ENCODE results near the gene LRP1B.

Gene LRP1B

DNA sequence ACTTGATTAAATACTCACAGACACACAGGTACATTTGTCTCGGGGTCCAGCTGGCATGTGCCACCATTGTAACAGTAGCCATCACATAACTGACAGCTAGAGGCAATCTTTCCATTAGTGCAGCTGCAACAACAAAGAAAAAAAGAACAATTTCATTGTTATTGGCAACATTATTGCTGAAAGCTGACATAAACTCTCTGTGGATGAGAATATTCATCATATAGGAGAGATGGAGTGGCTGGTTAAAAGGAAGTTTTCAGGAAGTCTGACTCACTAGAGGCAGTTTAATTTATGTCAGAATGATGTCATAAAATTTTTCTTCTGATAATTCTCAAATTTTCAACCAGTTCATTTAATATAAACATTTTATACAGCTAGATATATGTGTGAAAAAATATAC, 1860.6 kb downstream of the LRP1B start:
- TF ChIP-seq, protein P1, sequence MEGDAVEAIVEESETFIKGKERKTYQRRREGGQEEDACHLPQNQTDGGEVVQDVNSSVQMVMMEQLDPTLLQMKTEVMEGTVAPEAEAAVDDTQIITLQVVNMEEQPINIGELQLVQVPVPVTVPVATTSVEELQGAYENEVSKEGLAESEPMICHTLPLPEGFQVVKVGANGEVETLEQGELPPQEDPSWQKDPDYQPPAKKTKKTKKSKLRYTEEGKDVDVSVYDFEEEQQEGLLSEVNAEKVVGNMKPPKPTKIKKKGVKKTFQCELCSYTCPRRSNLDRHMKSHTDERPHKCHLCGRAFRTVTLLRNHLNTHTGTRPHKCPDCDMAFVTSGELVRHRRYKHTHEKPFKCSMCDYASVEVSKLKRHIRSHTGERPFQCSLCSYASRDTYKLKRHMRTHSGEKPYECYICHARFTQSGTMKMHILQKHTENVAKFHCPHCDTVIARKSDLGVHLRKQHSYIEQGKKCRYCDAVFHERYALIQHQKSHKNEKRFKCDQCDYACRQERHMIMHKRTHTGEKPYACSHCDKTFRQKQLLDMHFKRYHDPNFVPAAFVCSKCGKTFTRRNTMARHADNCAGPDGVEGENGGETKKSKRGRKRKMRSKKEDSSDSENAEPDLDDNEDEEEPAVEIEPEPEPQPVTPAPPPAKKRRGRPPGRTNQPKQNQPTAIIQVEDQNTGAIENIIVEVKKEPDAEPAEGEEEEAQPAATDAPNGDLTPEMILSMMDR (conservative IDR thresholded peaks at IDR 0.05): no peak
- H3K27ac ChIP-seq: no peak overlapping the region

DNA sequence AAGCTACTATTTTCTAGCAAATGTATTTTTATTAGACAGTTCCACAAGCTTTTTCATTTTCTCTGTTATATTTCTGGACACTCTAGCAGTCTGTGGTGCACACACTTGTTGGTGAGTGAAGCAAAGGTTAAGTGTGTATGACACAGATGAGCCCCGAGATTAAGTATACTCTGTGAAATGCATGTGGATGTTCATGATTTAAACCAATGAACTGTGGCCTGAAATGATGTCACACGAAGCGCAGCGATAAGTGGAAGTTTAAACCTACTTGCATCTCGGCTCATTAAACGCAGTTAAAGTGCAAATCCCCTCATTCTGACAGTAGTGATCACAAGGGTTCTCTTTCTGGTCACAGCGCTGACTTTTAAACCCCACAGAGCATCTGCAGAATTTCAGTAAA, 1861.8 kb downstream of the LRP1B start:
- TF ChIP-seq, protein P1 (conservative IDR thresholded peaks at IDR 0.05): no peak
- H3K27ac ChIP-seq: no peak overlapping the region

DNA sequence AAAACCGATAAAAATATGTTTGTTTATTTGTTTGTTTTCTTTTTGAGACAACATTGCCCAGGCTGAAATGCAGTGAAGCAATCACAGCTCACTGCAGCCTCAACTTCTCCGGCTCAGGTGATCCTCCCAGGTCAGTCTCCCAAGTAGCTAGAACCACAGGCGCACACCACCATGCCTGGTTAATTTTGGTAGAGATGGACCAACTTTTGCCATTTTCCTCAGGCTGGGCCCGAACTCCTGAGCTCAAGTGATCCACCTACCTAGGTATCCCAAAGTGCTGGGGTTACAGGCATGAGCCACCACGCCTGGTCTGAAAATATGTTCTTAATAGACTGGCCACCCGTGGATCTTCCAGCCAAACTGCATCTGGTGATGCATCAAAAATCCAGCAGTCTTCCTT, 1867.9 kb downstream of the LRP1B start:
- H3K27ac ChIP-seq: no peak overlapping the region
- TF ChIP-seq, protein P1 (conservative IDR thresholded peaks at IDR 0.05): no peak

DNA sequence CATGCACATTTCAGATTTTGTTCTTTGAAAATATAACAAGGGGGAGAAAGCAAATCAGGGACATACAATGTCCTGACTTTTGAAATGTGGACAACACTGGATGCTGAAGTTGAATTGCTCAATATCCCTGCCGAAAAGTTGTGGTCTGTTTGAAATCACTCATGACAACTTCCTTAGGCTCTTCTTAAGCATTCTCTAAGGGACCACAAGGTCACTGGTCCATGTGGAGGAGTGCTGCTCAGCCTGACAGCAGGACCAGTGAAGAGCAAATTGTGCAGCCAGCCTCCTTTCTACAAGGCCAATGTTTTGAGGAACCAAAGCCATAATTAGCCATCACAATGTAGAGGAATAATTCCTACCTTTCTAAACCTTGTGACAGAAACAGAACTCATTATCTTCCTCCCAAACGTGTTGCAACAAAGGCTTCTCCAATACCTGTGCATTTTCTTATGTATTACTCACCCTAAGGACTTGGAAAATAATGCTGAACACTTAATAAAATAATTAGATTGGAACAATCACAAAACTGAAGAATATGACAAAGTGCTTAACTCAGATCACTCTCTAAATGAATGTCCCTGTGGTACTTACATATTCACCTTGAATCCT, 1873.0 kb downstream of the LRP1B start:
- H3K27ac ChIP-seq: no peak overlapping the region
- TF ChIP-seq, protein P1 (conservative IDR thresholded peaks at IDR 0.05): no peak

DNA sequence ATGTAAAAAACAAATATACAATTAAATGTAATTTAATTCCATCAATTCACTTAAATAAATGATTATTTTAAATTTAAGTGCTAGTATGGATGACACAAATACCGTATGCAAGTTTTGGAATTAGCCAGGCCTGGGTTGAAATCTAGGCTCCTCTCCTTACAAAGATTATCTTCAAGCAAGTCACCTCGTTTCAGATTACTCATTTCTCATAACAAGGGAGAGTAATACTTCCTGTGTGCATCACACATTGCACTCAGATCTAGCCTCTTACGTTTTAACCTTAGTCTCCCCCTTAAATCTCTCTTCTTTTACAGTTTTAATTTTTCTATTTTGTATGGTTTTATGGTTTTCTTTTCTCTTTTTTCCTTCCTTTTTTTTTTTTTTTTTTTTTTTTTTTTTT, 1874.7 kb downstream of the LRP1B start:
- no peak overlapping the region for H3K27ac ChIP-seq
- TF ChIP-seq, protein P1 (conservative IDR thresholded peaks at IDR 0.05): no peak

DNA sequence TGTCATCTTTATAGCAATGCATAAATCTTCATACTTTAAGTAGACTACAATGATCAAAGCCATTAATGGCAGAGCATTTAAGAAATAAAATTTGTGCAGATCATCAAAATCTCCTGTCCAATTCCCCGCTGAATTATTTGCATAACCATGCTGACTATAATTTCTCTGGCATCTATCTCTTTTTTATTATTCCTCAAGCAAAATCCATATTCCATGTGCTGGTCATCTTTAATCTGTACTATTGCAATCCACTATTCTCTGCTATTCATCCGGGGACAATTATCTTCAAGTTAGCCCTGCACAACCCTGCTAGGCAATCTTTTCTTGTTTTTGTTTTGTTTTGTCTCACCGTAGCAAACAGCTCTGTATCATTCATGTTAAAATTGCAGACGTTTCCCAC, 1881.0 kb downstream of the LRP1B start:
- TF ChIP-seq, protein P1 (conservative IDR thresholded peaks at IDR 0.05): no peak
- no peak overlapping the region for H3K27ac ChIP-seq

DNA sequence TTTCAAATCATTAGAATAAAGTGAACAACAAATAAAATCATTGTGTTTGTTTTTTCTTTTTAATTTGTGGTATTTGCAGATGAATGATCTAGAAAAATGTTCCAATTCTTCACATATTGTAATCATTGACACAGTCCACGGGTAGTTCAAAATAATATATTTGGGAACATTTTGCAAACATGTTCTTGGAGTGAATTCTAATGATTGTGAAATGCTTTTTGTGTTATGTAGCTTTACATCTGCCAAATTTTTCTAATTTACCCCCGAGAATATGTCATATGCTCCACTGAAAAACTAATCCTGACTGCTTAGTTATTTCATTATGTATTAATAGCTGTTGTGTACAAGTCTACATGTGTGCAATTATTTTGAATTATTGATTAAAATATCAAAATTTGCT, 1882.2 kb downstream of the LRP1B start:
- H3K27ac ChIP-seq: no peak overlapping the region
- TF ChIP-seq, protein P1 (conservative IDR thresholded peaks at IDR 0.05): no peak
